Activated CD4-positive, CD25-positive, alpha-beta regulatory T cell treated with anti-CD3 and anti-CD28 coated beads, Interleukin-2, amount 50 U/mL, for 24 hours (primary cell): ENCODE results near the gene ZNF367.

Experiments
- ATAC-seq, 2 donors: fragments of 150-1000 bp; cut with Tn5 transposase; one replicate each; pipeline ENCODE4 v1.10.0; 2021; ENCODE audit warnings: mild to moderate bottlenecking in 1 of 2, moderate library complexity in 1 of 2

The ZNF367 gene

DNA sequence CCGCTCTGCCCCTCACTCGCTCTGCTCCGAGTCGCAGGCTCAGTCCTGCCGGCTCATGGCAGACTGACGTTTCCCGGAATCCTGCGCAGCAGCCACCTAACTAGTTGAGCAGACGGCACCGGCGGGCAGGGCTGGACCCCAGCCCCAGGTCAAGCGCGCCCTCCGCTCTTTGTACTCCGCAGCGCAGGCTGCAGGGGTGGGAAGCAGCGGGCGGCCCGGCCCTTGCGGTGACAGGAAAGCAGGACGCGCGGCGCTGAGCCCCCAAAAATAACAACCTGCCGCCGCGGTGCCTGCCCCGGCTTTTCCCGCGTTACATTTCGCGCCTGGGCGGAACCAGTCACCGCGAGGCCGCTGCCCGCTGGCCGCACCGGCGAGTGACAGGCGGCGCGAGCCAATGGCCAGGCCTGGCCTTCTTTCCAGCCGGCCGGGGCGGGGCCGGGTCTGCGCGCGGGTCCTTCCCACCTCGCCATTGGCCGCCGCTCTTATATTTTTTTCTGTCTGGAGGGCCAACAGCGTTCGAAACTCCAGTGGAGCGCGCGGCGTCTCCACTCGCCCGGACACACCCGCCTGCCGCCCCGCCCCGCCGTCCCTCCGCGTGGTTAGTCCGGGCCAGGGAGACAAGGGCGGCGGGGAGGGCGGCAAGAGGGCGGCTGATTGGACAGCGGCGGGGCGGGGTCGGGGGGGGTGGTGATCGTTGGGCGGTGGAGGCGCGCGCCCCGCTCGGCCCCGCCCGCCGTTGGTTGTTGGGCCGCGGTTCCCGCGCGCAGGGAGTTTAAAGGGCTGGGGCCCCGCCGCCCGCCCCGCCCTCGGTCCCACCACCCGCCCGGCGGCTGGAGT, at the start of gene ZNF367:
Gene ZNF367 (minus strand): TSS at position 288 of the 837 bp plus-strand sequence. CDS start 338 bp downstream, outside the sequence.
- ATAC-seq = peak; percentile 76 to 80

DNA sequence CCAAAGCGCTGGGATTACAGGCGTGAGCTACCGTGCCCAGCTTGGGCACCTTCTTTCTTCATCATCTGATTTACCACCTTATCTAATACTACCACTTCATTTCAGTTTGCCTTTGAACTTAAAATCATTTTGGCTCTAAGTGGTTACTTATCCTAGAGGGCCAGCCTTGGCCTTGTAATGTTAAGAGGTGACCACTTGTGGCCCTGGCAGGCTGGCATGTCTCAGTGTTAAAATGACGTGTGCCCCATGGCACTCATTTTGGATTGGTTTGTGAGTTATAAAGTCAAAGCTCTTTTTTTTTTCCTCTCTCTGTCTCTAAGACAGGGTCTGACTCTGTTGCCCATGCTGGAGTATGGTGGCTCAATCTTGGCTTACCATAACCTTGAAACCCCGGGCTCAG, 49.6 kb upstream of the ZNF367 start:
- no peak for ATAC-seq

DNA sequence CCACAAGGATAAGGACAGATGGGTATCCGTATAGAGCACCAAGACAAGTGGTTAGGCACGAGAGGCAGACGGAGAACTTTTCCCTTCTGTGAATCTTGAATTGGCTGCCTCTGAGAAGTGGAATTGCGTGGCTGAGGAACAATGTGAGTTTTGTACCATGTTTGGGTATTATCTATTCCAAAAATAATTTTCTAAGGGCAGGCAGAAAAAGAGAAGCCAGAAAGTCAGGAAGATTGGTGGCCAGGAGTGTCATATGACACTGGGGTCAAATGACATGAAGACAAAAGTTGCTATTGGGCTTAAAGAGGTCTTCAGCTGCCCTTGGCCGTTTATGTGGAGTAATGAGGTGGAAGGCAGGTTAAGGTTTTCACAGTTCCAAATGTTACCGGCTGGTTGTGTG, 46.3 kb upstream of the ZNF367 start:
- no peak for ATAC-seq

DNA sequence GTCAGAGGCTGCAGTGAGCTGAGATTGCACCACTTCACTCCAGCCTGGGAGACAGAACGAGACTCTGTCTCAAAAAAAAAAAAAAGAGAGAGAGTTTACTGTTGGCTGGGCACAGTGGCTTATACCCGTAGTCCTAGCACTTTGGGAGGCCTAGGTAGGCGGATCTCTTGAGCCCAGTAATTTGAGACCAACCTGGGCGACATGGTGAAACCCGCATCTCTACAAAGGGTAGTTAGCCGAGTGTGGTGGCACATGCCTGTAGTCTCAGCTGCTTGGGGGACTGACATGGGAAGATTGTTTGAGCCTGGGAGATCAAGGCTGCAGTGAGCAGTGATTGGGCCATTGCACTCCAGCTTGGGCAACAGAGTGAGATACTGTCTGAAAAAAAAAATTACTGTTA, 44.4 kb upstream of the ZNF367 start:
- ATAC-seq = no peak

DNA sequence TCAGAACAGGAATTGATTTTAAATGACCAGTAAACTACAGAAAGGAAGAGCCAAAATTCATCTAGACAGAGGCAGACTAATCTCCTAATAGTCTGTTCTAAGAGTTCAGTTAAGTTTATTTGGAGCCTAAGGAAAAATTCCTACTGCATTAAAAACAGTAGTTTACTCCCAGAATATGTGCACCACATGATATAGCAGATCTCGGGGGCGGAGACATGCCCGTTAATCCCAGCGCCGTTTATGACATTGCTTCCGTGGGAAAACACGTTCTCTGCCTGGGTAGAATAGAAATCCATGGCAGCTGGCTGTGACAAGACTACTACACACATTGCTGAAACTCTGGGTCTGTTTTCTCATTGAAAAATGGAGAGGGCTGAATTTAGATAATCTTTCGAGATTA, 43.2 kb upstream of the ZNF367 start:
- no peak for ATAC-seq

DNA sequence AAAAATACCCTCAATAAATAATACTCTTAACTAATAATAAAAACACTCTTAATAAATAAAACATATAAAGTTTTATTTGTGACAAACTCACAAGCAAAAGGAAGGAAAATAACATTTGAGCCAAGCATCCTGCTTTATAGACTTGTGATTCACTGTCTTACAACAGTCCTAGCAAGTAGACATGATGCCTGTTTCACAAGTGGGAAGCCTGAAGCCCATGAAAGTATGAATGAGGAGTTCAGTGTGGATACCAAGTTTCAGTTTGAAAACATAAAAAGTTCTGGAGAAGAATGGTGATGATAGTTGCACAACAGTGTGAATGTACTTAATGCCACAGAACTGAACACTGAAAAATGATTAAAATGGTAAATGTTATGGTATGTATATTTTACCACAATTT, 42.7 kb upstream of the ZNF367 start:
- ATAC-seq = no peak

DNA sequence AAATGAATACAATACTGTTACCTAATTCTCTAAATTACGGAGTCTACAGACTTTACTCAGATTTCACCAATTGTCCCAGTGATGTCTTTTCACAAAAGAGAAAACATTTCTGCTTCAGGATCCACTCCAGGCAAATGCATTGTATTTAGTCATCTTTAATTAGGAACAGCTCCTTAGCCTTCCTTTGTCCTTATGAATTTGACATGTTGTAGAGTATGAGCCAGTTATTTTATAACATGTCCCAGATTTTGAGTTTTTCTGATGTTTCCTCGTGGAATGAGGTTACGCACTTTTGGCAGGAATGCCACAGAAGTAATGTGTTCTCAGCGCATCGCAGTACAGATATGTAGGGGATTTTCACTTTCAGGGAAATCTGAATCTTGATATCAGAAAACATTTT, 42.3 kb upstream of the ZNF367 start:
- no peak for ATAC-seq

DNA sequence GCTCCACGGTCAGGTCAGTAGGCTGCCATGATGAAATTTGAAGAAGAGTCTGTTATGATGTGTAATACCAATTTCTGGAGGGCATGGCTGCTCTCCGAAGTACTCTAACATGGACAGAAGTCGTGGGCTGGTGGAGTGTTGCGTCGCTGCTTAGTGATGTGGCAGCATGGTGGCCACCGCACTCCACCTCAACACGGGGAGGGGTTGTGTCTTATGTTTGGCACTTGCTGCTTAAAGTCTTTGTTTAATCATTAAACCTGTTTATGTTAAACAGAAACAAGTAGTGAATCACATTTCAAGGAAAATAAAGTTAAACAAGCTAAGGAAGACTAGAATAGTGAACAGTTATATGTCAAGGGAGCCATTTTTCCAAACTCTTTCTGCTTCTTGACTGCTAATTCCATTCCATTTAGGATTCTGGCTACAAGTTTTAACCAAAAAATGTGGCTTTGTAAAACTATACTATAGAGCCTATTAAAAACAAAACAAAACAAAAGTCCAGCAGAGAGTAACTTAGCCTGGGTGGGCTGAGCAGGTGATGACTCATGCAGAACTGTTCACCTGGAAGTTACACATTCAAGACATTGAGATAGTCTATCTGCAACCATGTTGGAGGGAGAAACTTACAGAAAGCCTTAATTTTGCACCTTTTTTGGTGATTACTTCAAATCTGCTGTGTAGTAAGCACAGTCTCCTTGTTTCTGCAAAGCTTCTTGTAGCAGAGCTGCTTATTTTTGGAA, 41.3 kb upstream of the ZNF367 start:
- ATAC-seq = no peak

DNA sequence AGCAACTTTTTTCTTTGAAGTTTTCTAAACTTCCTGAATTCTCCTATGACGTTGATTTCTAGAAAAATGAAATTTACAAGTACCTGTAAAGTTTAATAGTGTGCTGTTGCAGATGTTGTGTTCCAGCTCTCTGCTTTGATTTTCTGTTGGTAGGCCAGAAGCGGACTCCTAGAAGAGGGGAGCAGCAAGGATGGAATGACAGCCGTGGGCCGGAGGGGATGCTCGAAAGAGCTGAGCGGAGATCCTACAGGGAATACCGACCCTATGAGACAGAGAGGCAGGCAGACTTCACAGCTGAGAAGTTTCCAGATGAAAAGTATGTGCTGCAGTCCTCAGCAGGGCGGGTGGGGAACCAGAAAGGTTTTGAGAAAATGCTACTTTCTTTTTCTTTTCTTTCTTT, 40.1 kb upstream of the ZNF367 start:
- ATAC-seq = no peak

DNA sequence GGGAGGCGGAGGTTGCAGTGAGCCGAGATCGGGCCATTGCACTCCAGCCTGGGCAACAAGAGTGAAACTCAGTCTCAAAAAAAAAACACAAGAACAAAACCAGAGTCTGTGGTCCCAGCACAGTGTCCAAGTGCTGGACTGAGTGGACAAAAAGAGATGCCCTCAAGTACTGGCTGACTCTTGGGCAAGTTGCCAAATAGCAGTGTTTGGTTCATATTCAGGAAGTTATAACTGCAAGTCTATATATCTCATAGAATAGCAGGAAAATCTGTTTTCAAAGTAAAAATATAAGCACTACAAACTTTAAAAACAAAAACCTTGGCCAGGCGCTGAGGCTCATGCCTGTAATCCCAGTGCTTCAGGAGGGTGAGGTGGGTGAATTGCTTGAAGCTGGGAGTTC, 39.1 kb upstream of the ZNF367 start:
- ATAC-seq = no peak

DNA sequence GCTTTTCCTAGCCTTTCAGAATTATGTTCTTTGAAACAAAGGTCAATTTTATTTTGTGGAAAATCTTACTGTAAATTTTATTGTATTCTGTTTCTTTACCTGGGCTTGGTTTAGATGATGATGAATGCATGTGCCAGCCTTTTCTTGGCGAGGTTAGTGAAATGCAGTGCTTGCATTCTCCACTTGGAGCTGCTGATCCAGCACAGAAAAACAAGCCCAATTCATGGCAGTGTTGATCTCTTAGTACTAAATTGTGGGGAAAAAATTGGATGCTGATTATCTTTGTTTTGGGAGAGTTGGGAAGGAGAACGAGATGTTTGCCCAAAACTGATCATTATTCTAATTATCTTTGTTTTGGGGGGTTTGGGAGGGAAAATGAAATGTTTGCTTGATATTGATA, 35.5 kb upstream of the ZNF367 start:
- ATAC-seq = no peak

DNA sequence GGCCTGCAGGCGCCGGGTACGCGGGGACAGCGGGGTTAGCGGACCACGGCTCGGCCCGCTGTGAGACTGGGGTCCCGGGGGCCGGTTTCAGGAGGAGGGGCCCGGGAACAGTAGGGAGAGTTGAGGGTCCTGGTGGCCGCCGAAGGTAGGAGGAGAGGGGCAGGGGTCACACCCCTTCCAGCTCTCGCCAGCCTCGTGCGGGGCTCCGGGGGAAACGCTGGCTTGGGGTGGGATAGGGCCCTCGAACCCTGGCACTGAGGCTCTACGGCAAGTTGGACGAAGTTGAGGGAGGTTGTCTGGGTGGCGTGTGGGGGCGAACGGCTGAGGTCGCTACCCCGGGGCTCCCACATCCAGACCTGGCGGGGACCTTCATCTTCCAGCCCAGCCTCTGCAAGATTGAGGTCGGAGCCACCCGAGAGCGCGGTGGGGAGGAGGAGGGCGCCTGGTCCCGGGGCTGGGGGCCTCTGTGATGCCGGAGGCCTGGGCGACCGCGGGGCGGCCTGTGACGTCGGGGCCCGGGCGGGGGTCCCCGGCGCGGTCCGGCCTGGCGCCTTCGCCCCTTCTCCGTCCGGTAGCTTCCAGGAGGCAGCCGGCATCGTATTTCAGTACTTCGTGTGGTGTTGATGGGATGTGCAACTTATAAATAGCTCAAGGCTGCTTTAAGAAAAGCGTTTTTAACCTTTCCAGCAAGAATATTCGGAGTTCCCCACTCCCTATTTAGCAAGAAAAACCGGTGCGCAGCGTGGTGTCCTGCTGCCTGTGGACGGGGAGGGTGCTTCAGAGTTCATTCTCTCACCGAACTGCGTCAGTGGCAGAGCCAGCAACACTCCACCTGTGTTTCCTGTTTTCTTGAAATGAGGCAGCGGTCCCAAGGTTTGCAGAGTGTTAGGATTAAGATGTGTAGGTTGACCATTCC, 32.7 kb upstream of the ZNF367 start:
- no peak for ATAC-seq

DNA sequence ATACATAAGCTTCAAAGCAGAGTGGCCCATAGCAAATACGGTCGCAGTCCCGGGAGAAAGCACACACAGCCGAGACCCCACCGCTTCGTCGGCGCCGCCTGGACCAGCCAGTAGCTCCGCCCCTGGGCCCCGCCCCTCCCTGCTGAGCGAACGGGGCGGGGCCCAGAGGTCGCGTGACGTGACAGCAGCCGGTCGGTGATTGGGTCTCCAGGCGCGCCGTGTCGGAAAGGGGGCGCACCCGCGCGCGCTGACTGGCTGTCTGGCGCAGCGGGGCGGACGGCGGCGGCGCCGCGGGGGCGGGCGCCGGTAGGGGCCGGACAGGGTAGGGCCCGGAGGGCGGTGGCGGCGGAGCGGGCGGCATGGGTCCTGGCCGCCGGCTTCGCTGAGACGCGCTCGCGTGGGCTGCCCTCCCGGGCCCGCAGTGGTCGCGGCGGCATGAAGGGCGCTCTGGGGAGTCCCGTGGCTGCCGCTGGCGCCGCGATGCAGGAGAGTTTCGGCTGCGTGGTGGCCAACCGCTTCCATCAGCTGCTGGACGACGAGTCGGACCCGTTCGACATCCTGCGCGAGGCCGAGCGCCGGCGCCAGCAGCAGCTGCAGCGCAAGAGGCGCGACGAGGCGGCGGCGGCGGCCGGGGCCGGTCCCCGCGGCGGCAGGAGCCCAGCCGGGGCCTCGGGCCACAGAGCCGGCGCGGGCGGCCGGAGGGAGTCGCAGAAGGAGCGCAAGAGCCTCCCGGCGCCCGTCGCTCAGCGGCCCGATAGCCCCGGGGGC, 31.9 kb upstream of the ZNF367 start, which contains the start of gene HABP4:
Gene HABP4 (plus strand): TSS at position 325 of the 768 bp plus-strand sequence. CDS start 111 bp downstream, at position 436.
- ATAC-seq = peak; percentile 95 to 99

DNA sequence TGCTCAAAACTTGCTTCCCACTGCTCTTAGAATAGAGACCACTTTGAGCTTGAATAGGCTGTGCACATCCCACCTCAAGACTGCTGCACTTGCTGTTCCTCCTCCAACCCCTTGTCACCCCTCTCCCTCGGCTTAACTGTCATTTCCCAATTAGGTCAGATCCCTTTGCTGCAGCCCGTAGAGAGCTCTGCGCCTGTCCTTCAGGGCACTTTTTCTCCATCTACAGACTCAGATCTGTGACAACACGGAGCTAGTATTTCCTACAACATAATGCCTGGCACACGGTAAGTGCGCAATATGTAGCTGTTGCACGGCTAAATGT, 31.3 kb upstream of the ZNF367 start:
- ATAC-seq = peak in 1 of 2 donors; percentile 2

DNA sequence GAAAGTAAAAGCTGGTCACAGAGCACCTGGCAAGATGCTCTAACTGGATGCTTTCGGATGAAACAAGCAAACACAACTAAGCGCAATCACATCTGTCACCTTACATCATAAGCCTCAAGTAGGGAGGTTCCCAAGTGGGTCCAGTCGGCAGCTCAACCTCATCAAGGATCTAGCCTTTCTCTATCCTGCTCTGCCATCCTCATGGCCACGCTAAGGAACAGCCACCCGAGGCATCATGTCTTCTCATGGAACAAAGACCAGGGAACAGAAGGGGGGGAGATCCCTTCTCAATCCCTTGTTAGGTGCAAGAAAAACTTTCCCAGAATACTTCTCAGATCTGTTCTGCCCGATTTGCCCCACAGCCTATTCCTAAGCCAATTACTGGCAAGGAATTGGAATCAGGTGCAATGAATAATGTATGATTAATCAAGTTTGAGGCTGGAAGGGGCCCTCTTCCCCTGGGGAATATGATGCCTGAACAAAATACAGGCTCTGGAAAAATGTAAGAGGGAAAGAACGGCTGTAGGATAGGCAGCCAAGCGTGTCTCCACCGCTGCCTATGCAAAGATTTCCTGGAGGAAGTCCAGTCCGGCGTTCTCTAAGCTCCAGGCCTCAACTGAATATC, 30.5 kb upstream of the ZNF367 start:
- ATAC-seq = no peak

DNA sequence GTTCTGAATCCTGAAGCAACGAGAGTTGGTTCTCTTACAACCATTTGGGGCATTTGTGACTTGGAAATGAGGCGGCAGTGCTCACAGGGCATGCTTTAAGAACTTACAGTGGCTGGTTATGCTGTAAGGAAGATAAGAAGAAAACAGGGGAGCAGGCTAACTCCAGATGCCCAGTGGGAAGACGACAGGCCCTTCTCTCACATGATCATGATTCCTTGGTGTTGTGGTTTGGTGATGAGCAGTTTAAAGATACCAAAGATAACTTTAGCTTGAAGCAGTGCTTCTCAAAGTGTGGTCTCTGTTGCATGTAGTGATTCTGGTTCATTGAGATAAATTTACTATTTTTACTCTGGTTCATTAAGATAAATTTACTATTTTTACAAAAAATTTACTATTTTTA, 29.2 kb upstream of the ZNF367 start:
- ATAC-seq = no peak

DNA sequence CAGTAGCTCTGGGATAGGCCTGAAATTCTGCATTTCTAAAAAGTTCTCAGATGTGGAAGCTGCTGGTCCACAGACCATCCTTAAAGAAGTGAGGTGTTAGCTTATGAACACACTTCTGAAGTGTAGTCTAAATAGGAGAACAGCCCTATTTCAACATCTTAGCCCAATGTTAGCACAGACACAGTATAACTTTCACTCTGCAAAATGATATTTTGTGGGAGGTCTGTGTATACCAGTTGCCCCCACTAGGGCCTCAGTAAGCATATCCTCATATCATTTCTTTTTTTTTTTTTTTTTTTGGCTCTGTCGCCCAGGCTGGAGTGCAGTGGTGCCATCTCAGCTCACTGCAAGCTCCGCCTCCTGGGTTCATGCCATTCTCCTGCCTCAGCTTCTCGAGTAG, 24.3 kb upstream of the ZNF367 start:
- ATAC-seq = peak in 1 of 2 donors; percentile 28

DNA sequence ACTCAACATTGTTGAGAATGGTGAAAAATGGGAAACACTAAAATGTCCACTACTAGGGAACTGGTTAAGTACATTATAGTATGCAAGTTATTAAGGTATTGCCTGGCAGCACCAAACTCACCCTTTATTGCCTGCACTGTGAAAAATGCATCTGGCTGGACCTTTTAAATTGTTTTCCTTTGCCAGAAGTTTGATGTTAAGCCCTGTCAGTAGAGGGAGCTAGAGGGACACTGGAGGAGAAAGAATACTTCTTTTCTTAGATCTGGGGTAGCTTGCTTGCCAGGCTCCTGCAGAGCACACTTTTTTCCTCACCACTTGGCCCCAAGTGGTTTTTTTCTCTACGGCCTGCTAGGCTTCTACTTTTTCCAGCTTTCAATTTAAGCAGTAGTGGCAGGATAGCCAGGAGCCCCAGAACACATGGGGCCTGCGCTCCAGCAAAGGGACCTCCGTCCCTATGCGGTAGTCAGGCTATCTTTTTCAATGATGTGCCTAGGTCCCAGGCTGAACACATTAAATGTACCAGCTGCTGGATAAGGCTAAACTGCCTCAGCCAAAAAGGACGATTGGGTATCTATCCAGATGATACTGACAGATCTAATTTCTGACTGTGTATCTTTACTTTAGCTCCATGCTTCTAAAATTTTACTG, 23.8 kb upstream of the ZNF367 start:
- no peak for ATAC-seq

DNA sequence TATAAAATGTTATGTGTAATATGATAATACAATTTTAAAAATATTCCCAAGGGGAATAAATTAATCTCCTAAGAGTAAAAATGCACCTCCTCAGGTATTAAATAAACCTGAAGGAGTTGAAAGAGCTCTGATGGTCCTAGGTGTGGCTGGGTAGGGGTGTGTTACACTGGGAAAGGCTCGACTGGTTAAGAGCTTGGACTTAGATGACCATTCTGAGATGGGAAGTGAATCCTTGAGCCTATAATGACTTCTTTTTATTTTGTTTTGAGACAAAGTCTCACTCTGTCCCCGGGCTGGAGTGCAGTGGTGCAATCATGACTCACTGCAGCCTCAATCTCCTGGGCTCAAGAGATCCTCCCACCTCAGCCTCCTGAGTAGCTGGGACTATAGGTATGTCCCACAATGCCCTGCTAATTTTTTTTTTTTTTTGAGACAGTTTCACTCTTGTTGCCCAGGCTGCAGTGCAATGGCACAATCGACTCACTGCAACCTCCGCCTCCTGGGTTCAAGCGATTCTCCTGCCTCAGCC, 22.6 kb upstream of the ZNF367 start:
- no peak for ATAC-seq

DNA sequence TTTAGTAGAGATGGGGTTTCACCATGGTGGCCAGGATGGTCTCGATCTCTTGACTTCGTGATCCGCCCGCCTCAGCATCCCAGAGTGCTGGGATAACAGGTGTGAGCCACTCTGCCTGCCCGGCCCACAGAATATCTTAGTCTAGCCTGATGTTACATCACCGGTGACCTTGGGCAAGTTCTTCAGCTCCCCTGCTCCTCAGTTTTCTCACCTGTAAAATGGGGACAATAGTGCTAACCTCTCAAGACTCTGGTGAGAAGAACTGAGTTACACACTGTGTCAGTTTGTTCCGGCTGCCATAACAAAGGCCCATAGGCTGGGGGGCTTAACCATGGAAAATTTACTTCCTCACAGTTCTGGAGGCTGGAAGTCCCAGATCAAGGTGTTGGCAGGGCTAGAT, 19.3 kb upstream of the ZNF367 start:
- ATAC-seq = no peak
